ENCODE measurements around the gene C1QL3. TPM values are rescaled to one million over a fixed set of nuclear protein-coding genes. Genes with fewer than 3 reads are reported as not detected.

Gene C1QL3
- total RNA-seq, 1 experiment from 2014 or later, result not detected

- intact Hi-C loops (cut with micrococcal nuclease; ENCODE audit: unreplicated experiment), result no loop called here
- Histone ChIP-seq H3K4me3 (ENCODE audit: low read depth, low read length, poor library complexity, severe bottlenecking) (no peak overlapping the region), H3K4me1 (ENCODE audit: insufficient read depth, low read length, poor library complexity, severe bottlenecking) (no peaks in the 10 kb centered on the region), H3K27me3 (replicated peaks; ENCODE audit: insufficient read depth, low read depth, low read length, poor library complexity) (peaks cover 98% of the 10 kb centered on the region), H3K27ac (ENCODE audit: low read depth, low read length, poor library complexity, severe bottlenecking) (no peak overlapping the region), H3K36me3 (ENCODE audit: insufficient read depth, low read length, poor library complexity, severe bottlenecking) (no peaks in the 10 kb centered on the region), H3K9me3 (ENCODE audit: low read depth, low read length, poor library complexity, severe bottlenecking) (no peaks in the 10 kb centered on the region)
- DNase-seq (ENCODE audit: low spot score), result no peak
- ChIA-PET POLR2A (ENCODE audit: low non-redundant PET) (interaction anchor here (0.6 kb wide), 1 partner anchor 250 kb away, joined by 3 read pairs; no protein-coding TSS in a partner anchor), CTCF (no interaction called here)
- TF ChIP-seq CTCF (conservative IDR thresholded peaks at IDR 0.05; ENCODE audit: low read depth, low read length) (no peak), EZH2 (IDR thresholded peaks at IDR 0.05; ENCODE audit: borderline replicate concordance, low read depth, low read length, poor library complexity, severe bottlenecking) (no peak)
- no TSS peak for BruUV-seq (replicated peaks)
Measured at GRCh38 chr10:16527452-16527851, 5.8 kb upstream of the C1QL3 start.

- Histone ChIP-seq H3K27me3 (replicated peaks; ENCODE audit: insufficient read depth, low read depth, low read length, poor library complexity) (peaks cover 100% of the 10 kb centered on the region), H3K4me1 (ENCODE audit: insufficient read depth, low read length, poor library complexity, severe bottlenecking) (peaks cover 8% of the 10 kb centered on the region), H3K27ac (ENCODE audit: low read depth, low read length, poor library complexity, severe bottlenecking) (no peak overlapping the region), H3K4me3 (ENCODE audit: low read depth, low read length, poor library complexity, severe bottlenecking) (peak overlapping the region; percentile 37), H3K9me3 (ENCODE audit: low read depth, low read length, poor library complexity, severe bottlenecking) (no peaks in the 10 kb centered on the region), H3K36me3 (ENCODE audit: insufficient read depth, low read length, poor library complexity, severe bottlenecking) (no peaks in the 10 kb centered on the region)
- ChIA-PET POLR2A (ENCODE audit: low non-redundant PET) (no interaction called here), CTCF (interaction anchor here (0.7 kb wide), 1 partner anchor 89 kb away, joined by 3 read pairs; no protein-coding TSS in a partner anchor)
- BruUV-seq (replicated peaks), result no TSS peak
- peak; percentile 52 for DNase-seq (ENCODE audit: low spot score)
- intact Hi-C loops (cut with micrococcal nuclease; ENCODE audit: unreplicated experiment), result no loop called here
- TF ChIP-seq CTCF (conservative IDR thresholded peaks at IDR 0.05; ENCODE audit: low read depth, low read length), result peak; percentile 46
- TF ChIP-seq EZH2 (IDR thresholded peaks at IDR 0.05; ENCODE audit: borderline replicate concordance, low read depth, low read length, poor library complexity, severe bottlenecking), result no peak
Measured at GRCh38 chr10:16520900-16521299, 779 bp downstream of the C1QL3 start.

GRCh38 chr10:16519908-16520861 lies 1.5 kb downstream of the C1QL3 start:
- POLR2A ChIA-PET (ENCODE audit: low non-redundant PET), result no interaction called here
- DNase-seq (ENCODE audit: low spot score), result no peak
- peaks cover 99% of the 10 kb centered on the region for H3K27me3 ChIP-seq (replicated peaks; ENCODE audit: insufficient read depth, low read depth, low read length, poor library complexity)

More at GRCh38 chr10:16519908-16520861, 1.5 kb downstream of the C1QL3 start:
- Histone ChIP-seq H3K4me3 (ENCODE audit: low read depth, low read length, poor library complexity, severe bottlenecking) (no peak overlapping the region), H3K4me1 (ENCODE audit: insufficient read depth, low read length, poor library complexity, severe bottlenecking) (peaks cover 8% of the 10 kb centered on the region), H3K9me3 (ENCODE audit: low read depth, low read length, poor library complexity, severe bottlenecking) (no peaks in the 10 kb centered on the region), H3K36me3 (ENCODE audit: insufficient read depth, low read length, poor library complexity, severe bottlenecking) (no peaks in the 10 kb centered on the region), H3K27ac (ENCODE audit: low read depth, low read length, poor library complexity, severe bottlenecking) (no peak overlapping the region)
- CTCF ChIA-PET, result no interaction called here
- intact Hi-C loops (cut with micrococcal nuclease; ENCODE audit: unreplicated experiment), result no loop called here
- TF ChIP-seq CTCF (conservative IDR thresholded peaks at IDR 0.05; ENCODE audit: low read depth, low read length), result no peak
- peak; percentile 20 for TF ChIP-seq EZH2 (IDR thresholded peaks at IDR 0.05; ENCODE audit: borderline replicate concordance, low read depth, low read length, poor library complexity, severe bottlenecking)
- BruUV-seq (replicated peaks), result no TSS peak

Data from A673 (cell line).